Measurements from ENCODE around the gene HMG20A.

Gene HMG20A

DNA sequence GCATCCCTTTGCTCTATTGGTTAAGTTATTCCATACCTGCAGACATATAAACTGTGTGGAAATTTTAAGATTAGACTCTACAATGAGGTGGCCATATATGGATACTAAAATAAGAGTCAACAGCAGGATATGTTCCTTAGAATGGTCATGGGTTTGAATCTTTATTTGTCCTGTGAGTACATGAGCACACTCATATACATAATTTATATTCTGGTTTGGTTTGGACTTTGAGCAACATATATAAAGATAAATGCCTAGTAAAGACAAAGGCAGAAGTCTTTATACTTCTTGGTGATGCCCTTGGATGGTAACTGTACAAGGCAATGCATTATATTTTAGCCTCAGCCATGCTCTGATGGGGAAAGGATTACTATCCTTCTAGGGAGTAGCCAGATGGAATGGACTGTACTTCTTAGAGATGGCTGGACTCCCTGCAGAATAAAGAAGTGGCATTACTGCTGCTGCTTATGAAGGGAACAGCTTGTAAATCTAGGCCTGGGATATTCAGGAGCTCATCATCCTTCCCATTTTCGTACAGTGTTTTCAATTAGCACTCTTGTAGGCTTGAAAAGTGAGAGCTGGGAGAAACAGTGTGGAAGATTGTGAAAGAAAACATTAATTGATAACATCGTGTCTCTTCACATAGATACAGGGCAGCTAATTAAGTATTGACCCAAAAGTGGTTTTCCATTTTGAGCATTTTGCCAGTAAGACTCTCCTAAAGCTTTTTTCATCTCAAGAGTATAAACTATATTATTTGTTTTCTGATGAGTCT is 60.4 kb downstream of the HMG20A start:
- DNase-seq: no peak

DNA sequence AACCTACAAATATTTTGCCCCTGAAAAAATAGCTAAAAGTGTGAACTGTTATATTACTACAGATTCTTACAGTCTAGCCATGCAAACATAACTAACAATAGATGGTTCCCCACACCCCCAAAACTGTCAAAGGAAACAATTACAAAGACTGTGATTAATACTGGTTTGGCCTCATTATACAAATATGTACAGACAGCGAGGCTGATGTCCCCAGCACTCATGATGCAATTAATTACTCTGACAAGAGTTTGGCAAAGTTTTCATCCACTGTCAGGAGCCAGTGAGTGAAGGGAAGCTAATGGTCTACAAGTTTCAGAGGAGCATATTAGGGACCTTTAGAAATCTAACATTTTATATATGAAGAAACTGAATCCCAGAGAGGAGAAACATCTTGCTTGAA is 61.0 kb downstream of the HMG20A start:
- no peak for DNase-seq

DNA sequence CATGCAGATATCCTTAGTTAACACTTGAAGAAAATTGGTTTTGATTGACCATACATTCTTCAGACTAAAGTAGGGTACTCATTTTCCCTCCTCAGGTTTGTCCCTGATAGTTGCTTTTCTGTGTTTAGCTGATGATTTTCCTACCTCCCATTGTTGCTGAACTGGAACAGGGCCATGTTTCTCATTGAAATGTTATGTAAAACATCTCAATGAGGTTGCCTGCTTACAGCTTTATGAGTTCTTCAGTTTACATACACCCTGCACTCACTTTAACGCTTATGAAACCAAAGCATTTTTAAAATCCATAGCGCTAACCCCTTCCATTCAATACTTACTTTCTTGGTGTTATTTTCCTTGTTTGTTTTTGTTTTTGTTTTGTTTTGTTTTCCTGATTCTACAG is 61.9 kb downstream of the HMG20A start:
- DNase-seq: no peak

DNA sequence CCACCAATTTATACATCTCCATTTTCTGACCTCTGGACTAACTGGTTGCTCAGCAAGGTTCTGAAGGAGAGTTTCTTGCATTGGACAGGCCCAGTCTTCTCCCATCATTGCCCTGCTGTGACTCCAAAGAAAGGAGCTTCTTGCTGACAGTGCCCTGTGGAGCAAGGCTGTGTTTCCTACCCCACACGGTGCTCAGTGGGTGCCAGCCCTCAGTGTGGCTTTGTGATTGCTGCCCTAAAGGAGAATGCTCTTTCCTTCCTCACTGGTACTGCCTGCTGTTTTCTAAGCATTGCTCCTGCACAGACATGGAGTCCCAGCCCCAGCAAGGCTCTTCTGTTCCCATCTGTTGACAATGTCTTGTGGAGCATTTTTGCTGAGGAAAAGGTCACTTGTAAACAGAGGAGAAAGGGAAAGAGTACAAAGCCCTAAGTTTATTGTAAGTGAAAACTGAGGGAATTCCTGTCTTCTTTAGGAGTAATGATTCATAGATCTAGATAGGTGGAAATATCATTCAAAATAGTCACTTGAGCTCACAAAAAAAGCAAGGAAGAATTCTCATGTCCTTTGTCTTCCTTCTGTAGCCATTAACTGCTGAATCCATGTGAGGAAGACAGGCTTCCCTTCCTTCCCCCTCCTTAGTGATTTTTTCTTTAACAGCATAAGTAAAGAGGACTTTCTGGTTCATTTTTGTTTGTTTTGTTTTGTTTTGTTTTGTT is 62.9 kb downstream of the HMG20A start:
- DNase-seq: no peak

DNA sequence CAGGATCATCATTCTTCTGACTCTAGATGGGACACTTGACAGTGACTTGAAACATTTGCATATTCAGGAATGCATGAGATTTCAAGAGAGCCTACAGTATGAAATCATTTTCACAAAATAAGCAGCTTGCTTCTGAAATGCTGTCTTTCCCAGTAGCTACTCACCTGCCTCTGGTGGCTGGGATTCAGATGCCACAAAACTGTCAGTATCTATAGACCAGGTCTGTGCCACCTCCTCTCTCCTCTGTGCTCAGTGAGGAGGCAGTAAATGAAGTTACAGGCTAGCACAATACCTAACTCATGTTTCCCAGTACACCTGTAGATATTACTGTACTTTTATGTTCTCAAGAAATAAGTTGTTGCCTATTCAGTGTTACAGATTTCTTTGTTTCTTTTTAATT is 64.3 kb downstream of the HMG20A start:
- no peak for DNase-seq

DNA sequence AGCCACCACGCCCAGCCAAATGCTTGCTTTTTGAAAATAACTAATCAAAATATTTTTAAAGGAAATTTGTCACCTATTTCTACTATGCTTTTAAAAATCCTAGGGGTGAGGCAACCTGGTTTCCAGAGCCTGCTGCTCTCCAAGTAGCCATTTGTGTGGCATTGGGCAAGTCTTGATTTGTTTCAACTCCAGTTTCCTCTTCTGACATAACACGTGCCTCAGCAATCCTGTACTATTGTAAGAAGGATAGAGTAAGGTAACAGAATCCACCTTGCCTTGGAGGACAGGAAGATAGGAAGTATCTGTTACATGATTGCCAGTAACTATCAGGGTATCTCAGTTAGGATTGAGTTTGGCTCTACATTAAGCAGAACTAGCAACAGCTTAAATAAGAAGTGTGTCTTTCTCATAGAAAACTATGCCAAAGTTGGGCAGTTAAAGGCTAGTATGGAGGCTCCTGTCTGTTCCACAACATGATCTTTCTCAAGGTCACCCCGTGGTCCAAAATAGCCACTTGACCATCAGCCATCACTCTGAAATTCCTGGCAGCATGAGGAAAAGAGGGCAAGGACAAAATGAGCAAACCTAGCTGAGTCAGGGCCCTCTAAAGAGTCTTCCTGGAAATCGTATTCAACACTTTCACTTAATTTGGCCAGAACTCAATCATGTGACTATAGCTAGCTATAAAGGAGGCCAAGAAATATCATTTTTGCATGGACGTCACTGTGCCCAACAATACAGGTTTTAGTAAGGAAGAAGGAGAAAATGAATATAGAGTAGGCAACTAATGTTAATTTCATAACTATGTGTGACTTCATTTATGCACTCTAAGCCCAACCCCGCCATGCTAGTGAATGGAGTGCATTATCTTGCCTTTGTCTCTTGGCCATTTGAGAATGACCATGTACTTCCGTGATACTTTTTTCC is 66.1 kb downstream of the HMG20A start:
- DNase-seq: no peak

DNA sequence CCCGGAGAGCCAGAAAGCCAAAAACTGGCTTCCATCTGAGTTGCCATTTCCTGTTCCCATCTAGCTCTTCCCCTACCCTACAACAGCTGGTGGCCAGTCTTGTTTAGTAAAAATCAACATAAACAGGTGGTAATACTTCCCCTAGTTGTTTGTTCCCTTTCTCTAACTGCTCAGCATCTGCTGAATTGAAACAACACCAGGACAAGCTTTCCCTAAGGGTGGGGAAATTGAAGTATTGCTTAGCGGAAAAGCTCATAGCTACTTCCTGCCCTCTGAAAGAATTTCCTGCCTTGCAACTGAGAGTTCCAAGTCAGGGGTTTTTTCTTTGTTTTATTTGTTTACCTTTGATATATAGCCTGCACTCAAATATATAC is 66.8 kb downstream of the HMG20A start:
- DNase-seq: no peak

DNA sequence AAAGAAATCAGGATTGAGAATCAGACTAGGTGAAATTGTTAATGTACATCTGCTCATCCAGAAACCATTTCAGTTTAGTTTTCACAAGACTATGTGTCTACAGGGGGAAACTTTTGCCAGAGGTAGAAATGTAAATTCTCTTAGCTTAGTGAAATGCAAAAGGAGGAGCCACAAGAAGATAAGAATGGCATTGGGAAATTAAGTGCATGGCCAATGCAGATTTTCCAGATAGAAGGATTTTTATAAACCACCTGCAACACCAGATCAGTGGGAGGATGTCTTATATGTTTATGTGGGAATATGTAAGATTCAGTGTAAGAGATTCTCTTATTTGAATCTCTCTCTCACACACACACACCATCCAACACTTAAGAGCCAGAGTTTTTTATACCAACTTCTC is 67.2 kb downstream of the HMG20A start:
- no peak for DNase-seq

DNA sequence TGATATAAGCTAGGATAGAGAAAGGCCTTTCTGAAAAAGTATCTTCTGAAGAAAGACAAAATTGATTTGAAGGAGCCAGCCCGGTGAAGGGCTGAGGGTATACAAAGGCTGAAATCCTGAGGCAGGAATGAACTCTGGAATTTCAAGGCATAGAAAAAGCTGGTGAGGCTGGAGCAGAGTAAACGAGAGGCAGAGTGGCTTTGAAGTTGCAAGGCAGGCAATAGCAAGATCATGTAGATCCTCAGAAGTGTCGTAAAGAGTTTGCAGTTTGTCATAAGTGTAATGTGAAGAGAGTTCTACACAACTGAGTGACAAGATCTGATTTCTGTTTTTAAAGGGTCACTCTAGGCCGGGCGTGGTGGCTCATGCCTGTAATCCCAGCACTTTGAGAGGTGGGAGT is 69.0 kb downstream of the HMG20A start:
- no peak for DNase-seq

DNA sequence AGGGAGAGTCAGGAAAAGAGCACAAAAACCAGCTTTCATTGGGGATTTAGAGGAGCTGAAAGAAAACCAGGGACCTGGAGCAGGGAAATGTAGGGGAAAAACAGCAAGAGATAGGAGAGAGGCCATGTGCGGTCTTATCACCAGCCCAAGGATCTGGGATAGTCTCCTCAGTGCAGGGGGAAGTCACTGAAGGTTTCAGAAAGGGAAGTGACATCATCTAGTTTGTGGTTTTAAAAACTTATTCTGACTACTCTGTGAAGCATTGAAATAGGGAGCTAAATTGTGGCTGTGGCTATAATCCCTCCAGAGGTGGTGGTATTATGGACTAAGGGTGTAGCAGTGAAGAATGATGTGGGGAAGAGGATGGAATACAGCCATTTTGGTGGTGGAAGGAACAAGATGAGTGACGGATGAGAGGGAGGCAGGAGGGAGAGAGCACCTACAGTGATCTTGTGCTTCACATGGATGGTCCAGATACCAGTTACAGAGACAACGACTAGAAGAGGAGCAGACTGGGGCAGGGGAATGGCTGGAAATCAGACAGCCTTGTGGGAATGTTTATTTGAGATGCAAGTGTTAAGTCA is 72.7 kb downstream of the HMG20A start:
- no peak for DNase-seq

DNA sequence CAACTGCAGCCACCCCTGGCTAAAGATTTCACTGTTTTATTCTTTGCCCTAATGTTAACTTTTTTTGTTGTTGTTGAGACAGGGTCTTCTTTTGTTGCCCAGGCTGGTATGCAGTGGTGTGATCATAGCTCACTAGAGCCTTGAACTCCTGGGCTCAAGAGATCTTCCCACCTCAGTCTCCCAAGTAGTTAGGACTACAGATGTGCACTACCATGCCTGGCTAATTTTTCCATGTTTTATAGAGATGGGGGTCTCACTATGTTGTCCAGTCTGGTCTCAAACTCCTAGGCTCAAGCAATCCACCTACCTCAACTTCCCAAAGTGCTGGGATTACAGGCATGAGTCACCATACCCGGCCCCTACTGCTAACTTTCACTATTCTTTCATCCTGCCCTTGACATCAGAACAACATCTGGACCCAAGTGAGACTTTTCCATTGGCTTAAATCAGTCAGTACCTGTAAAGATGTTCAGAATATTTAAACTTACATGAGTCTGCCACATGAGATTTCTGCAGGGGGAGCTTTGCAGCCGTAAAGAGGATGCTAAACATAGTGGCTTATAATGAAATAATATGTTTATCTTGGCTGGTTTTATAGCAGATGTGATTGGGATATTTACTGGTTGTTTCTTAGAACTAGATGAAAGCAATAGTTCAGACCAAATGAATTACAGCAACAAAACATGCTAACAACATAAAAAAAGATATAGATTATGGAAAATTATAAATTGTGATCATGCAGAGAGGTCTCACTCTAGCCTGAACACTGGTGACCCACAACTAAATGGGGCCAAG is 73.6 kb downstream of the HMG20A start:
- DNase-seq: no peak

DNA sequence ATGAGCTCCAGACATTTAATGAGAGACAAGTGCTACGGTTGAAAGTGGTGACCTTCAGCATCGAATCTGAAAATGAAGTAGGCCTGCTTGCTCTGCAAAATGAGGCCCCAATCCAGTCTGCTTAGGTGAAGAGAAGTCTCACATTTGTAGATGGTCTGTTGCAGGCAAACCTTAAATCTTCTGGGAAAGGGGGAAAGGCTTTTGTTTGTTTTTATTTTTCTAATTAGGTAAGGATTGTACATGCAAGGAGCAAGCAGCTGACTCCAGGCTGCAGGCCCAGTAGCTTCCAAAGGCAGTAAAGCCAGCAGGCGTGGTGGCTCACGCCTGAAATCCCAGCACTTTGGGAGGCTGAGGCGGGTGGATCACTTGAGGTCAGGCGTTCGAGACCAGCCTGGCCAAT is 74.3 kb downstream of the HMG20A start:
- no peak for DNase-seq

DNA sequence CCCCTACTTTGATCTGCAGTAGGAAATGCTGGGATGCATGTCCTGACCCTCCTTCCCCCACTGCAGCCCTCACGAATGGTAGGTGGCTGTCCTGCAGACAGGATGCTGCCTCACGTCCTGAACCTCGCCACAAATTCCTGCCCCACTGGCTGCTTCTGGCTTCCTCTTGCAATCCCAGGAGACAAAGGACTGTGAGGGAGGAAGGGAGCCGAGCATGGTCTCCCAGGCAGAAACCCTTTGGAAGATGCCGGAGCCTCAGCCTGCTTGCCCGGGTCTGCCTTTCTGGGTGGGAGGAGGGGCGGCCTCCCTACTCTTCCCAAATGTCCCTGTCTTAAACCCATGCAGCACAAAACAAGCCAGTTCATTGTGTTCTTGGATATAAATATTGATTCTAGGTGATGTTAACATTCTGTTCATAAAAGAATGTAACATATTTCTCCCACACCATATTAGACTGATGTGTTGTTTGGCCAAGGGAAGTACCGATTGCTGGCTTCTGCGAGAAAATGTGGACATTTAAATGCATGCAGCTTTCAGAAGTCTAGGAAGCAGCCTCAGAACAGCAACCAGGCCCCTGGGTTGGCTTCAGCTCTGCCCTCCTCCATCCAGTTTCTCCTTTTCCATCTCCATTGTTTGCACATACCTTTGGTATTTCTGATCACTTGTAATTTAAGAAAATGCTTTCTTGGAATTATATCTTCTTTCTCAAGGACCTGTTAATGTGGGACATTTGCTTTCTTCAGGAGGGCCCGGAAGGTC is 75.3 kb downstream of the HMG20A start:
- DNase-seq: no peak

DNA sequence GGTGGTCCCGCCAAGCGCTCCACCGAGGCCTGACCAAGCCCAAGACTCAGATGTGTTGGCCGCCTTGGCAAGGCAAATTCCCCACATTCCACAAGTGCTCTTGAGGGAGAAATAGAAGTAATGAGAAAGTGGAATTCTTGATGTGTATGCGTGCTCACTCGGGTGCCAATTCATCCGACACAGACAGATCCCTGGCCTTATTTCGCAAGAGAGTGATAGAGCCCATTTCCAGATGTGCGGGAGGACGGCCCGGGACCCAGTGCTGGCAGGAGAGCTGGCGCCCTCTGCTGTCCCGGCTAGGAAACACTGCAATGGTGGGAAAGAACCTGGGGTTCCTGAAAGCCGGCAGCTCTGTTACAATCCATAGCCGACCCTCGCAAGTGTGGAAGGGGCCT is 76.0 kb downstream of the HMG20A start:
- peak; percentile 78 to 83 for DNase-seq

DNA sequence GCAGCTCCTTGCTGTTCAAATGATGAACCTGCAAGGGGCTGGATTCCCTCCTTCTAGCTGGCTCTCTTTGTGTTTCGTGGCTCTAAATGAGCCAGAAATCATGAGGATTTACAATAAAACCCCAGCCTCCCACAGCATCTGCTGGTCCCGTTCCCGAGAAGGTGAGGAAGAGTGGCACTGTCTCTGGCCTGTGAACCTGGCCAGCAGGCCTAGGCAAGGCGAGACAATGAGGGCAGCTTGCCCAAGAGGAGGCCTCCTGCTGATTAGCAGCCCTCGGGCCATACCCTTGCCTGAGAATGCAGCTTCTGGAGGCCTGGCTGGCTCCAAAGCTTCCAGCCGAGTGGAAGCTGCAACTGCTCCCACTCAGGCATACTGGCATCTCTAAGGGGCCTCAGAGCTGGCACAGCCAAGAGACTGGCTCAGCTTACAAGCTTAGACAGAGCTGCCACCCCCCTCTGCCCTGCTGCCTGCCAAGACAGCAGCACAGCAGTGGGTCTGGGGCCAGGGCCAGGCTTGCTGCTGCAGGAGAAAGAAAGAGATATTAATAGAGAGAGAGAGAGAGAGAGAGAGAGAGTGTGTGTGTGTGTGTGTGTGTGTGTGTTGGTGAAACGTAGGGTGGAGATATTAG is 76.5 kb downstream of the HMG20A start:
- DNase-seq: no peak

DNA sequence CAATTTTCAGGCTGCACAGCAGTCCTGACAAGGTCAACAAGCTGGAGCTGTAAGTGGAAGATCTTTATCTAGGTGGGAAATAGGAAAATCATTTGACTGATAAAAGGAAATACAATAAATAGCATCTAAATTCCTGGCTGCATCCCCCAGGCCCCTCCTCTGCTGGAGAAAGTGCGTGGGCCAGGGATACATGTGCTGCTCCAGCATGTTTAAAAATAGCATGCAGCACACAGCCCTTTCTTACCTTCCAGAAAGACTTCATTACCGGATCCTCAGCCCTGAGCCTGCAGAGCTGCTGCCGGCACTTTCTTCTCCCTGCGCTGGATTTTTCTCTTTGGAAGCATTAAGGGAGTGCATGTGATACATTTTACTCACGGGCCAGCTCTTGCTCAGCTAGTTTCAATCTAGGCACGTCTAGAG is 77.3 kb downstream of the HMG20A start:
- DNase-seq: no peak

DNA sequence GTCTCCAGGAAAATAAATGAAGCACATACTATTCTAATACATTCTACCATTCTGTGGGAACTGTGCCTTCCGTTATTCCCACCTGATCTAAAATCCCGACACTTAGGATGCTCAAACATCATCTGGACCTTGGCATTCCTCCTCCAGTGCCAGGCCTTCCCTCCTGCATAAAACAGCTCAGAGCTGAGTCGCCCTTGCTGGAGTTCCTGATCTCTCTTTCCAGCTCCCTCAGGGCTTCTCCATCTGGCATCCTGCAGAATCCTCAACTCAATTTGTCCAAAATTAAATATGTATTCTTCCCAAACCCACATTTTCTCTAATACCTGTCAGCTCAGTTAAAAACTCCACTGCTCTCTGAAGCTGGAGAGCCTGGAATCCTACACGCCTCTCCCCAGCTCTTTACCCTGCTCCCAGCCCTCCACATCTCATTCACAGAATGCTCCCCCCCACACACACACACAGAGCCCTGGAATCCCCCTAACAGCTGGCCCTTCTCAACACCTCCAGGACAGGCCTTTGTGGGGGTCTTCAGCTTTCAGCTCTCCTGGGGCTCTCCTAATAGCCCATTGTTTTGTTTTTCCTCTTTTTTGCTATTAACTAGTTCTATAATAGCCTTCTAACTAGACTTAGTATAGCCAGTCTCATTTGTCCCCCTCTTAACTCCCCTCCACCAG is 78.5 kb downstream of the HMG20A start:
- DNase-seq: no peak

DNA sequence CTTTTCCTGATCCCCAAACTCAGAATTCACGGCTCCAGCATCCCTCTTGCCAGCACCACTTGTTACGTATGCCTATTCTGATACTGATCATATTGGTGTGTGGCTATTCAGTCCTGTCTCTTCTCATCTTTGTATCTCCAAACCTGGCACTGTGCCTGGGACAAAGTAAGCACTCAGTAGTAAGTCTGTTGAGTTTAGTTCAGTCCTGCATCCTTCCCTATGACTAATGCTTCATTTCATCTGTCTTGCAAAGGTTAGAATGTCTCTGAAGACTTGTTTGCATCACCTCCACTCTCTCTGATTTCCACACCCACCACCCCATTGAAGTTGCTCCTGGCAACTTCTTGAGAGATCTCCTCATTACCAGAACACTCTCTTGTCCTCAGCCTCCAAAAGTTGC is 80.3 kb downstream of the HMG20A start:
- no peak for DNase-seq

DNA sequence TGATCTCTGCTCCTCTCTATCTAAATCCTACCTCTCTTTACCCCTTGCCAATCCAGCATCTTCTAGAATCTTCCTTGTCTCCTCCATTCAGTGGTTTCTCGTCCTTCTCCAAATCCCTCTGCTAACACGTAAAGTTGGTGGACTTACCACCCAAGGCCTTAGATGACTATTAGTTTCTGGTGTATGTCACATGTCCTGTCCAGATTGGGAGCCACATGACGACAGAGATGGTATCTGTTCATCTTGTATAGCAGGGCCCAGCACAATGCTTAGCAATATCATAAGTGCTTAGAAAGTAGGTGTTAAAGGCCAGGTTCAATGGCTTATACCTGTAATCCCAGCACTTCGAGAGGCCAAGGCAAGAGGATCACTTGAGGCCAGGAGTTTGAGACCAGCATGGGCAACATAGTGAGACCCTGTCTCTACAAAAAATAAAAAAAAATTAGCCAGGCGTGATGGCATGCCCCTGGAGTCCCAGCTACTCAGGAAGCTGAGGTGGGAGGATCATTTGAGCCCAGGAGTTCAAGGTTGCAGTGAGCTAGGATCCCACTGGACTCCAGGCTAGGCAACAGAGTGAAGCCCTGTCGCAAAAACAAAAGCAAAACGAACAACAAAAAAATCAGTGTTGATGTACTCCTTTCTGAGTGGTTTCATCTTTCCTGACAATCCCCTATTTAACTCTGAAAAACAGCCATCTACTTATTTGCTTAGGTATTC is 81.8 kb downstream of the HMG20A start:
- no peak for DNase-seq

DNA sequence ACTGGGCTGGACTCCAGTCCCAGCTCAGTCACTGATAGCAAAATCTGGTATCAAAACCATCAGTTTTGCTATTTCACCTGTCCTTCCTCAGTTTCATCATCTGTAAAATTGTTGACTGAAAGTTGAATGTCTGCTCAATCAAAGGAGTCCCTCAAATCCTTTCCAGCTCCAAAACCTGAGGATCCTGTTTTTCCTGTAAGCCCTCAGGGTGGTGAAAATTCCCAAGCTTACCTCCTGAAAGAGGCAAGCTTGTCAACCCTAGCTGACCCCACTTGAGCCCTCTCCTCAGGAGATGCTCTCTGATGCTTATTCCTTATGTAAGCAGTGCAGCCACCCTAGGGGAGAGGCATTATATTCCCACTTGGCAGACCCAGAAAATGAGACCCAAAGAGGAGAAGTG is 82.6 kb downstream of the HMG20A start:
- no peak for DNase-seq

Data from stimulated activated CD4-positive, alpha-beta T cell treated with anti-CD3 and anti-CD28 coated beads, Interleukin-2, amount 100 ng/mL, for 24 hours (primary cell).